GM23338 (cell line): Measurements from ENCODE around the gene ADIPOR2. TPM values are rescaled to one million over a fixed set of nuclear protein-coding genes. Genes with fewer than 3 reads are reported as not detected.

ENCODE experiments used
- ATAC-seq: fragments of 200-7000 bp; cut with Tn5 transposase; 3 replicates; pipeline ENCODE4 v1.9.1; 2020
- DNase-seq: peaks from one replicate; pipeline ENCODE4 v3.0.0-alpha.2; 2015; ENCODE audit warnings: low spot score
- H2AFZ ChIP-seq: fragments of 200-600 bp; sonication (generic); 2 replicates; pipeline ENCODE4 v1.8.0; 2016; ENCODE audit warnings: antibody characterized with exemption, mild to moderate bottlenecking, moderate library complexity
- H3F3A ChIP-seq: fragments of 200-600 bp; sonication (generic); replicated peaks from 2 replicates; pipeline ENCODE4 v1.8.0; 2017; ENCODE audit warnings: antibody characterized with exemption, mixed run types, low read depth
- H3K27ac ChIP-seq: fragments of 200-600 bp; sonication (generic); 2 replicates; pipeline ENCODE4 v1.6.1; 2016; ENCODE audit warnings: low read depth
- H3K27me3 ChIP-seq: fragments of 200-600 bp; sonication (generic); 2 replicates; pipeline ENCODE4 v1.8.0; 2016; ENCODE audit warnings: mild to moderate bottlenecking, mixed run types, moderate library complexity; ENCODE audit not compliant: insufficient read depth
- H3K36me3 ChIP-seq: fragments of 200-600 bp; sonication (generic); 2 replicates; pipeline ENCODE4 v1.8.0; 2016; ENCODE audit warnings: mild to moderate bottlenecking; ENCODE audit not compliant: insufficient read depth
- H3K4me1 ChIP-seq: fragments of 200-600 bp; sonication (generic); 2 replicates; pipeline ENCODE4 v1.8.0; 2016; ENCODE audit warnings: mild to moderate bottlenecking, moderate library complexity; ENCODE audit not compliant: insufficient read depth
- H3K4me2 ChIP-seq: fragments of 200-600 bp; sonication (generic); 2 replicates; pipeline ENCODE4 v1.7.1; 2017; ENCODE audit warnings: mixed run types
- H3K4me3 ChIP-seq: fragments of 200-600 bp; sonication (generic); 2 replicates; pipeline ENCODE4 v1.6.1; 2016; ENCODE audit warnings: mixed run types
- H3K79me2 ChIP-seq: fragments of 200-600 bp; sonication (generic); replicated peaks from 2 replicates; pipeline ENCODE4 v1.8.0; 2017; ENCODE audit warnings: mild to moderate bottlenecking; ENCODE audit not compliant: insufficient read depth
- H3K9me2 ChIP-seq: fragments of 200-600 bp; sonication (generic); 2 replicates; pipeline ENCODE4 v1.8.0; 2017; ENCODE audit not compliant: insufficient read depth
- H4K20me1 ChIP-seq: fragments of 200-600 bp; sonication (generic); replicated peaks from 2 replicates; pipeline ENCODE4 v1.8.0; 2017; ENCODE audit warnings: mild to moderate bottlenecking; ENCODE audit not compliant: insufficient read depth
- H3K27ac Mint-ChIP-seq: 2 replicates; pipeline ENCODE4 v1.8.0; 2020; ENCODE audit warnings: inconsistent platforms, mild to moderate bottlenecking, moderate library complexity, mixed read lengths
- H3K27me3 Mint-ChIP-seq: 3 replicates; pipeline ENCODE4 v1.8.0; 2022; ENCODE audit warnings: low read depth, mild to moderate bottlenecking, moderate library complexity, mixed read lengths, inconsistent platforms; ENCODE audit not compliant: insufficient read depth, poor library complexity
- H3K36me3 Mint-ChIP-seq: 3 replicates; pipeline ENCODE4 v1.8.0; 2021; ENCODE audit warnings: low read depth, mild to moderate bottlenecking, inconsistent platforms, moderate library complexity, mixed read lengths
- H3K4me1 Mint-ChIP-seq: 3 replicates; pipeline ENCODE4 v1.8.0; 2020; ENCODE audit warnings: mild to moderate bottlenecking, inconsistent platforms, mixed read lengths
- H3K4me3 Mint-ChIP-seq: 3 replicates; pipeline ENCODE4 v1.8.0; 2021; ENCODE audit warnings: moderate library complexity, mild to moderate bottlenecking, inconsistent platforms, mixed read lengths
- H3K9me3 Mint-ChIP-seq: 3 replicates; pipeline ENCODE4 v1.8.0; 2020; ENCODE audit warnings: moderate library complexity, mild to moderate bottlenecking, inconsistent platforms, mixed read lengths
- CREB1 ChIP-seq: fragments of 250-450 bp; sonication (Bioruptor Pico); IDR thresholded peaks from 2 replicates; pipeline ENCODE4 v1.5.0; 2020; ENCODE audit warnings: low read depth, mild to moderate bottlenecking, moderate library complexity
- CTCF ChIP-seq, 2 experiments: fragments of 200-600 bp in 1 of 2; sonication (generic) in 1 of 2; conservative IDR thresholded peaks; 2 replicates each; pipeline versions ENCODE4 v1.5.1 to v1.6.1; 2016 to 2017; ENCODE audit warnings: antibody characterized with exemption in 2 of 2, low read depth in 2 of 2, mild to moderate bottlenecking in 2 of 2, moderate library complexity in 1 of 2
- ETS1 ChIP-seq: IDR thresholded peaks from 2 replicates; pipeline ENCODE4 v1.6.1; 2016; ENCODE audit warnings: antibody characterized with exemption
- EZH2 ChIP-seq: fragments of 200-600 bp; sonication (generic); IDR thresholded peaks from one replicate; pipeline ENCODE4 v1.8.0; 2017; ENCODE audit warnings: antibody characterized with exemption, mild to moderate bottlenecking, low read depth; ENCODE audit not compliant: unreplicated experiment
- EZH2phosphoT487 ChIP-seq: fragments of 200-600 bp; sonication (generic); IDR thresholded peaks from one replicate; pipeline ENCODE4 v1.8.1; 2018; ENCODE audit warnings: antibody characterized with exemption; ENCODE audit not compliant: unreplicated experiment
- JUNB ChIP-seq: IDR thresholded peaks from one replicate; pipeline ENCODE4 v1.6.1; 2016; ENCODE audit warnings: antibody characterized with exemption; ENCODE audit not compliant: unreplicated experiment
- NANOG ChIP-seq: IDR thresholded peaks from 2 replicates; pipeline ENCODE4 v1.6.1; 2016; ENCODE audit warnings: antibody characterized with exemption, borderline replicate concordance
- POLR2AphosphoS5 ChIP-seq: IDR thresholded peaks from 2 replicates; pipeline ENCODE4 v1.6.1; 2016; ENCODE audit warnings: antibody characterized with exemption, low read depth
- REST ChIP-seq: IDR thresholded peaks from one replicate; pipeline ENCODE4 v1.6.1; 2018; ENCODE audit warnings: antibody characterized with exemption; ENCODE audit not compliant: unreplicated experiment
- STAT1 ChIP-seq: IDR thresholded peaks from one replicate; pipeline ENCODE4 v1.6.1; 2016; ENCODE audit warnings: antibody characterized with exemption; ENCODE audit not compliant: unreplicated experiment
- ZNF114 ChIP-seq: fragments of 250-450 bp; sonication (Bioruptor Pico); IDR thresholded peaks from 2 replicates; pipeline ENCODE4 v1.5.0; 2020; ENCODE audit warnings: mild to moderate bottlenecking, moderate library complexity
- ZNF331 ChIP-seq: fragments of 250-450 bp; sonication (Bioruptor Pico); IDR thresholded peaks from 2 replicates; pipeline ENCODE4 v1.5.0; 2020; ENCODE audit warnings: low read depth, mild to moderate bottlenecking, moderate library complexity
- ZNF462 ChIP-seq: fragments of 250-450 bp; sonication (Bioruptor Pico); IDR thresholded peaks from 2 replicates; pipeline ENCODE4 v1.5.0; 2020; ENCODE audit warnings: mild to moderate bottlenecking, moderate library complexity
- polyA plus RNA-seq: library from polyadenylated mRNA; unstranded; fragments of >200 nt; fragmentation: Nextera tagmentation; extraction: Ambion mirVana; gene quantifications from 2 replicates; pipeline ENCODE4 v1.2.1, GENCODE V29; 2016
- total RNA-seq: library from RNA; depleted of rRNA; stranded (reverse); fragments of >200 nt; shearing (Covaris generic); gene quantifications from 2 replicates; pipeline ENCODE4 v1.2.3, GENCODE V29; 2014

The ADIPOR2 gene
- total and polyA plus RNA-seq, 2 experiments from 2014 or later: 11.7 to 36.2 TPM

GRCh38 chr12:1747609-1748008 is 56.7 kb downstream of the ADIPOR2 start:
- peaks cover 22% of the 10 kb centered on the region for H3K9me3 Mint-ChIP-seq
- no peak overlapping the region for H3K27ac ChIP-seq
- no peaks in the 10 kb centered on the region for H3K9me2 ChIP-seq
- DNase-seq: no peak
- H3K27ac Mint-ChIP-seq: no peak overlapping the region
- no peaks in the 10 kb centered on the region for H3K36me3 ChIP-seq
- ATAC-seq: no peak
- H3K79me2 ChIP-seq: peaks cover 91% of the 10 kb centered on the region
- peaks cover 4% of the 10 kb centered on the region; the same call in 1 of the 2 replicates for H4K20me1 ChIP-seq
- no peaks in the 10 kb centered on the region for H3F3A ChIP-seq
- H3K27me3 ChIP-seq: no peaks in the 10 kb centered on the region
- H3K4me3 Mint-ChIP-seq: no peak overlapping the region
- TF ChIP-seq EZH2phosphoT487: no peak
- TF ChIP-seq CTCF (conservative IDR thresholded peaks at IDR 0.05; ENCODE audit: low read depth in 2 of 2): no peak
- no peak for TF ChIP-seq ZNF114
- no peak for TF ChIP-seq JUNB
- no peak for TF ChIP-seq CREB1 (CRISPR knock-in tag)
- TF ChIP-seq POLR2AphosphoS5: no peak
- TF ChIP-seq EZH2: no peak
- TF ChIP-seq ZNF331: no peak
- TF ChIP-seq STAT1: no peak
- no peak for TF ChIP-seq ETS1
- no peak for TF ChIP-seq REST
- TF ChIP-seq NANOG: no peak
- no peak for TF ChIP-seq ZNF462 (CRISPR knock-in tag)
- no peak overlapping the region for H3K4me3 ChIP-seq
- H2AFZ ChIP-seq: no peak overlapping the region
- peaks cover 7% of the 10 kb centered on the region; the same call in 2 of the 3 replicates for H3K4me1 Mint-ChIP-seq
- no peaks in the 10 kb centered on the region for H3K27me3 Mint-ChIP-seq
- H3K4me1 ChIP-seq: no peaks in the 10 kb centered on the region
- peaks cover 40% of the 10 kb centered on the region for H3K36me3 Mint-ChIP-seq
- no peak overlapping the region for H3K4me2 ChIP-seq
